HG02885 (cell line): Measurements from ENCODE around the gene SYNE4.
A peak's percentile ranks its signal among the peaks of the same experiment; 100 is the strongest.

ENCODE experiments used
- ATAC-seq: cut with Tn5 transposase; IDR thresholded peaks from one replicate; pipeline ENCODE4 v1.9.1; 2021; ENCODE audit warnings: mild to moderate bottlenecking; ENCODE audit not compliant: unreplicated experiment, poor library complexity

The SYNE4 gene

GRCh38 chr19:36026091-36026876 lies 17.7 kb upstream of the SYNE4 start:
- no peak for ATAC-seq

- no peak for ATAC-seq
These were observed 16.9 kb upstream of the SYNE4 start for GRCh38 chr19:36025541-36025940.

- ATAC-seq = no peak
These were observed 14.8 kb upstream of the SYNE4 start for GRCh38 chr19:36023432-36023831.

GRCh38 chr19:36019061-36019670 lies 10.6 kb upstream of the SYNE4 start:
- no peak for ATAC-seq

- peak; percentile 97 for ATAC-seq
These were observed 5.7 kb upstream of the SYNE4 start, which contains the start of gene ALKBH6 for GRCh38 chr19:36014012-36014924. Gene ALKBH6, minus strand, starts transcription at chr19:36014213. Its CDS starts 816 bp downstream, at chr19:36013397.

GRCh38 chr19:36013280-36014011 lies 4.8 kb upstream of the SYNE4 start:
- ATAC-seq = no peak

GRCh38 chr19:36010402-36010801 lies 1.8 kb upstream of the SYNE4 start:
- ATAC-seq = no peak

GRCh38 chr19:36009633-36010379 lies 1.2 kb upstream of the SYNE4 start:
- ATAC-seq = no peak

GRCh38 chr19:36009220-36009619 lies 607 bp upstream of the SYNE4 start:
- ATAC-seq = no peak

- ATAC-seq = no peak
These were observed 1.7 kb downstream of the SYNE4 start for GRCh38 chr19:36006955-36007354.

GRCh38 chr19:36003284-36003683 lies 5.3 kb downstream of the SYNE4 start:
- ATAC-seq = no peak

GRCh38 chr19:36001605-36002004 lies 7.0 kb downstream of the SYNE4 start:
- no peak for ATAC-seq

GRCh38 chr19:35996777-35997176 lies 11.8 kb downstream of the SYNE4 start:
- ATAC-seq = no peak

- peak; percentile 92 for ATAC-seq
These were observed 13.3 kb downstream of the SYNE4 start, which contains the start of gene SDHAF1 for GRCh38 chr19:35995048-35995993. Gene SDHAF1, plus strand, starts transcription at chr19:35995188. Its CDS starts 87 bp downstream, at chr19:35995275.

GRCh38 chr19:35993923-35994598 lies 14.6 kb downstream of the SYNE4 start:
- ATAC-seq = no peak

GRCh38 chr19:35992907-35993765 lies 15.5 kb downstream of the SYNE4 start:
- no peak for ATAC-seq
